SH-SY5Y (cell line): ENCODE data around the gene KASH5.

ENCODE experiments used
- GATA2 ChIP-seq: IDR thresholded peaks from 2 replicates; pipeline ENCODE4 v1.6.1; 2011; ENCODE audit warnings: mild to moderate bottlenecking, low read depth, low read length
- GATA3 ChIP-seq: IDR thresholded peaks from 2 replicates; pipeline ENCODE4 v1.6.1; 2011; ENCODE audit warnings: low read depth, mild to moderate bottlenecking, low read length, moderate library complexity

DNA sequence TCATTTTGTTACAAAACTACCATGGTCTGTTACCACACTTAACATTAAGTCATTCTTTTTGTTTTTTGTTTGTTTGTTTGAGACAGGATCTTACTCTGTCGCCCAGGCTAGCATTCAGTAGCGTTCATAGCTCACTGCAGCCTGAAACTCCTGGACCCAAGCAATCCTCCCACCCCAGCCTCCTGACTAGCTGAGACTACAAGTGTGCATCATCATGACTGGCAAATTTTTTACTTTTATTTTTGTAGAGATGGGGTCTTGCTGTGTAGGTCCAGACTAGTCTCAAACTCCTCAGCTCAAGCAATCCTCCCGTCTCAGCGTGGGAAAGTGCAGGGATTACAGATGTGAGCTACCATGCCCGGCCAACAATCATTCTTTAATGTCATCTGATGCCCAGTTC, 68.3 kb downstream of the KASH5 start:
- TF ChIP-seq GATA2 (no peak), GATA3 (no peak)
